MCF 10A (cell line): Measurements from ENCODE around the gene RBP3. TPM values are rescaled to one million over a fixed set of nuclear protein-coding genes. Genes with fewer than 3 reads are reported as not detected.

Experiments
- BruUV-seq: library from RNA; stranded (reverse); fragments of 400-500 nt; replicated peaks from 2 replicates; lab custom pipeline; 2021; lab: Mats Ljungman, UMichigan
- CTCF ChIA-PET: fragments of 300-600 bp; sonication (Branson Sonifier 250); formaldehyde crosslinking; extraction: SDS; loops from one replicate; lab custom pipeline; 2021; ENCODE audit warnings: antibody characterized with exemption, inconsistent platforms; lab: Yijun Ruan, JAX
- POLR2A ChIA-PET: fragments of 300-600, 350-650 bp; sonication (Branson Sonifier 250); formaldehyde crosslinking; extraction: SDS; loops from one replicate; lab custom pipeline; 2020; ENCODE audit warnings: antibody characterized with exemption, inconsistent platforms; lab: Yijun Ruan, JAX
- DNase-seq: peaks from one replicate; pipeline ENCODE4 v3.0.0-alpha.2; 2018; ENCODE audit not compliant: unreplicated experiment
- H3K27ac Mint-ChIP-seq: one replicate; pipeline ENCODE4 v1.8.0; 2022; ENCODE audit warnings: mild to moderate bottlenecking, low read depth, mixed read lengths; ENCODE audit not compliant: unreplicated experiment
- H3K27me3 Mint-ChIP-seq: one replicate; pipeline ENCODE4 v1.8.0; 2022; ENCODE audit warnings: mixed read lengths; ENCODE audit not compliant: insufficient read depth, unreplicated experiment
- H3K36me3 Mint-ChIP-seq: one replicate; pipeline ENCODE4 v1.8.0; 2022; ENCODE audit warnings: mild to moderate bottlenecking, moderate library complexity, mixed read lengths; ENCODE audit not compliant: insufficient read depth, unreplicated experiment
- H3K4me1 Mint-ChIP-seq: one replicate; pipeline ENCODE4 v1.8.0; 2022; ENCODE audit warnings: mixed read lengths; ENCODE audit not compliant: insufficient read depth, unreplicated experiment
- H3K4me3 Mint-ChIP-seq: one replicate; pipeline ENCODE4 v1.8.0; 2022; ENCODE audit warnings: mild to moderate bottlenecking, moderate library complexity, mixed read lengths; ENCODE audit not compliant: unreplicated experiment
- H3K9me3 Mint-ChIP-seq: one replicate; pipeline ENCODE4 v1.8.0; 2022; ENCODE audit warnings: mixed read lengths; ENCODE audit not compliant: unreplicated experiment
- CTCF ChIP-seq: fragments of 200-600 bp; IDR thresholded peaks from one replicate; pipeline ENCODE4 v1.8.0; 2022; ENCODE audit warnings: antibody characterized with exemption, mild to moderate bottlenecking; ENCODE audit not compliant: unreplicated experiment
- intact Hi-C: fragments of 100-400 bp; cut with micrococcal nuclease; formaldehyde crosslinking; loops from 2 replicates; pipeline ENCODE4 v1.14.1; 2022
- total RNA-seq: library from RNA; stranded (reverse); gene quantifications from 2 replicates; pipeline ENCODE4 v1.2.3, GENCODE V29; 2022

Gene RBP3
- total RNA-seq, 1 experiment from 2014 or later, result not detected

GRCh38 chr10:47300429-47300931 is 47.7 kb upstream of the RBP3 start:
- Mint-ChIP-seq H3K36me3 (no peaks in the 10 kb centered on the region), H3K27me3 (peaks cover 49% of the 10 kb centered on the region), H3K4me3 (no peak overlapping the region), H3K9me3 (no peaks in the 10 kb centered on the region), H3K4me1 (no peaks in the 10 kb centered on the region), H3K27ac (no peak overlapping the region)
- TF ChIP-seq CTCF, result no peak
- ChIA-PET CTCF (interaction anchor here (1.0 kb wide), 1 partner anchor 11 kb away, joined by 3 read pairs; no protein-coding TSS in a partner anchor), POLR2A (no interaction called here)
- BruUV-seq, result no TSS peak
- no peak for DNase-seq
- intact Hi-C loops, result no loop called here

- no TSS peak for BruUV-seq
- intact Hi-C loops, result no loop called here
- H3K27ac Mint-ChIP-seq, result no peak overlapping the region
- H3K4me1 Mint-ChIP-seq, result no peaks in the 10 kb centered on the region
- H3K27me3 Mint-ChIP-seq, result peaks cover 47% of the 10 kb centered on the region
- no peaks in the 10 kb centered on the region for H3K9me3 Mint-ChIP-seq
- H3K4me3 Mint-ChIP-seq, result no peak overlapping the region
- ChIA-PET POLR2A (interaction anchor here (0.7 kb wide), 1 partner anchor 265 kb away, joined by 3 read pairs; no protein-coding TSS in a partner anchor), CTCF (interaction anchor here (1.1 to 1.5 kb wide), 2 partner anchors 254 to 277 kb away, joined by 3 to 9 read pairs; no protein-coding TSS in a partner anchor)
- TF ChIP-seq CTCF, result no peak
- H3K36me3 Mint-ChIP-seq, result no peaks in the 10 kb centered on the region
- DNase-seq, result no peak
Measured at GRCh38 chr10:47301833-47302232, 46.3 kb upstream of the RBP3 start.

GRCh38 chr10:47303105-47303504 is 45.1 kb upstream of the RBP3 start:
- BruUV-seq, result no TSS peak
- no peaks in the 10 kb centered on the region for H3K9me3 Mint-ChIP-seq
- no peak overlapping the region for H3K27ac Mint-ChIP-seq
- H3K27me3 Mint-ChIP-seq, result peaks cover 49% of the 10 kb centered on the region
- intact Hi-C loops, result no loop called here
- POLR2A ChIA-PET, result no interaction called here
- no peak overlapping the region for H3K4me3 Mint-ChIP-seq
- no peaks in the 10 kb centered on the region for H3K4me1 Mint-ChIP-seq
- DNase-seq, result no peak
- CTCF ChIA-PET, result interaction anchor here (0.8 to 1.5 kb wide), 4 partner anchors 10 to 278 kb away, joined by 3 to 9 read pairs (median 6); no protein-coding TSS in a partner anchor
- TF ChIP-seq CTCF, result no peak
- no peaks in the 10 kb centered on the region for H3K36me3 Mint-ChIP-seq

- H3K4me3 Mint-ChIP-seq, result no peak overlapping the region
- H3K36me3 Mint-ChIP-seq, result no peaks in the 10 kb centered on the region
- peaks cover 57% of the 10 kb centered on the region for H3K27me3 Mint-ChIP-seq
- intact Hi-C loops, result no loop called here
- no TSS peak for BruUV-seq
- no peak overlapping the region for H3K27ac Mint-ChIP-seq
- no peak for TF ChIP-seq CTCF
- POLR2A ChIA-PET, result interaction anchor here (0.6 kb wide), 1 partner anchor 117 kb away, joined by 4 read pairs; no protein-coding TSS in a partner anchor
- H3K9me3 Mint-ChIP-seq, result no peaks in the 10 kb centered on the region
- CTCF ChIA-PET, result interaction anchor here (0.8 to 1.3 kb wide), 3 partner anchors 9 to 279 kb away, joined by 3 to 7 read pairs (median 4); no protein-coding TSS in a partner anchor
- no peaks in the 10 kb centered on the region for H3K4me1 Mint-ChIP-seq
- DNase-seq, result no peak
Measured at GRCh38 chr10:47303866-47304265, 44.3 kb upstream of the RBP3 start.
